Measurements from ENCODE around the gene RNF19B.
A peak's percentile ranks its signal among the peaks of the same experiment; 100 is the strongest.
"Not testable (repeated sequence)": the region's sequence is repeated elsewhere in the genome, so short reads cannot be mapped to it uniquely, and the experiment has no call there.

RNF19B gene

GRCh38 chr1:32991819-32992488, 27.3 kb upstream of the RNF19B start:
- no peak for DNase-seq

GRCh38 chr1:32991386-32991785, 26.8 kb upstream of the RNF19B start:
- DNase-seq = no peak

- DNase-seq = no peak
Observed at GRCh38 chr1:32990887-32991286, 26.3 kb upstream of the RNF19B start.

- DNase-seq = peak; percentile 87
Observed at GRCh38 chr1:32989160-32990050, 24.8 kb upstream of the RNF19B start.

GRCh38 chr1:32988665-32989064, 24.1 kb upstream of the RNF19B start:
- peak; percentile 65 for DNase-seq

GRCh38 chr1:32985226-32985625, 20.6 kb upstream of the RNF19B start:
- no peak for DNase-seq

GRCh38 chr1:32984455-32985171, 20.0 kb upstream of the RNF19B start:
- DNase-seq = peak; percentile 57

- no peak for DNase-seq
Observed at GRCh38 chr1:32984090-32984454, 19.5 kb upstream of the RNF19B start.

GRCh38 chr1:32983020-32983419, 18.4 kb upstream of the RNF19B start:
- no peak for DNase-seq

GRCh38 chr1:32981003-32981901, 16.6 kb upstream of the RNF19B start:
- peak; percentile 78 for DNase-seq

- DNase-seq = no peak
Observed at GRCh38 chr1:32980080-32980479, 15.5 kb upstream of the RNF19B start.

GRCh38 chr1:32978854-32979253, 14.2 kb upstream of the RNF19B start:
- no peak for DNase-seq

GRCh38 chr1:32977546-32978087, 13.0 kb upstream of the RNF19B start:
- DNase-seq = no peak

GRCh38 chr1:32975055-32975454, 10.4 kb upstream of the RNF19B start:
- not testable (repeated sequence) for DNase-seq

GRCh38 chr1:32973458-32973857, 8.8 kb upstream of the RNF19B start:
- DNase-seq = not testable (repeated sequence)

- DNase-seq = peak; percentile 39
Observed at GRCh38 chr1:32972814-32973428, 8.3 kb upstream of the RNF19B start.

GRCh38 chr1:32971576-32971975, 7.0 kb upstream of the RNF19B start:
- DNase-seq = no peak

- DNase-seq = no peak
Observed at GRCh38 chr1:32971156-32971555, 6.5 kb upstream of the RNF19B start.

GRCh38 chr1:32969566-32969965, 5.0 kb upstream of the RNF19B start:
- peak; percentile 54 for DNase-seq

- DNase-seq = peak; percentile 37
Observed at GRCh38 chr1:32967888-32968568, 3.4 kb upstream of the RNF19B start.

- no peak for DNase-seq
Observed at GRCh38 chr1:32966900-32967299, 2.3 kb upstream of the RNF19B start.

All from fibroblast of skin of right quadriceps (primary cell).